ENCODE data around the gene LRRC70. TPM values are rescaled to one million over a fixed set of nuclear protein-coding genes. Genes with fewer than 3 reads are reported as not detected.

Gene LRRC70
- total RNA-seq, 5 donors from 2014 or later (not counting 1 experiment from before 2014, with no cell fraction given): 0.43 to 4.5 (median 1.8) TPM

- CTCF ChIA-PET: interaction anchor here in 1 of 2 donors (0.6 kb wide), 1 partner anchor 101 kb away, joined by 4 read pairs; no protein-coding TSS in a partner anchor
- WGBS (ENCODE audit: insufficient coverage): 100% methylated on average over 1 of the region's 3 CpGs
Measured at GRCh38 chr5:62594364-62594984, 15.9 kb downstream of the LRRC70 start.

GRCh38 chr5:62596096-62596495 lies 17.5 kb downstream of the LRRC70 start:
- peaks cover 0 to 43% (median 5%) of the 10 kb centered on the region in 3 donors for H3K4me1 Mint-ChIP-seq
- Histone ChIP-seq H3K36me3 (ENCODE audit: control insufficient read depth in 2 of 2, extremely low read depth in 1 of 2, insufficient read depth in 1 of 2, low read length in 1 of 2) (peaks cover 5 to 13% of the 10 kb centered on the region in 2 donors), H3K4me1 (ENCODE audit: control insufficient read depth in 1 of 2, extremely low read depth in 1 of 2, insufficient read depth in 2 of 2, low read length in 2 of 2) (no peaks in the 10 kb centered on the region), H3K4me3 (ENCODE audit: control insufficient read depth in 1 of 2, extremely low read depth in 1 of 2, low read length in 1 of 2) (no peak overlapping the region), H3K27ac (ENCODE audit: low read length) (no peak overlapping the region), H3K27me3 (replicated peaks in 1 of 2; ENCODE audit: control insufficient read depth in 2 of 2, extremely low read depth in 1 of 2, insufficient read depth in 2 of 2, low read length in 1 of 2) (no peaks in the 10 kb centered on the region), H3K9me3 (no peaks in the 10 kb centered on the region)
- no peak overlapping the region for H3K4me3 Mint-ChIP-seq
- ChIA-PET CTCF (no interaction called here), POLR2A (no interaction called here)
- DNase-seq (no peak), ATAC-seq (replicated peaks in 1 of 4) (no peak)
- H3K36me3 Mint-ChIP-seq: peaks cover 41% of the 10 kb centered on the region
- WGBS (ENCODE audit: insufficient coverage): no CpG with 5 or more reads among the region's 1 CpG
- no peak overlapping the region for H3K27ac Mint-ChIP-seq
- no peaks in the 10 kb centered on the region for H3K27me3 Mint-ChIP-seq
- H3K9me3 Mint-ChIP-seq: no peaks in the 10 kb centered on the region

More at GRCh38 chr5:62594364-62594984, 15.9 kb downstream of the LRRC70 start:
- Histone ChIP-seq H3K27me3 (replicated peaks in 1 of 2; ENCODE audit: control insufficient read depth in 2 of 2, extremely low read depth in 1 of 2, insufficient read depth in 2 of 2, low read length in 1 of 2) (no peaks in the 10 kb centered on the region), H3K27ac (ENCODE audit: low read length) (no peak overlapping the region), H3K9me3 (no peaks in the 10 kb centered on the region), H3K4me3 (ENCODE audit: control insufficient read depth in 1 of 2, extremely low read depth in 1 of 2, low read length in 1 of 2) (no peak overlapping the region), H3K36me3 (ENCODE audit: control insufficient read depth in 2 of 2, extremely low read depth in 1 of 2, insufficient read depth in 1 of 2, low read length in 1 of 2) (peaks cover 5 to 13% of the 10 kb centered on the region in 2 donors), H3K4me1 (ENCODE audit: control insufficient read depth in 1 of 2, extremely low read depth in 1 of 2, insufficient read depth in 2 of 2, low read length in 2 of 2) (no peaks in the 10 kb centered on the region)
- ATAC-seq (replicated peaks in 1 of 4) (no peak), DNase-seq (no peak)
- no peaks in the 10 kb centered on the region for H3K27me3 Mint-ChIP-seq
- peaks cover 42% of the 10 kb centered on the region for H3K36me3 Mint-ChIP-seq
- H3K9me3 Mint-ChIP-seq: no peaks in the 10 kb centered on the region
- H3K4me3 Mint-ChIP-seq: no peak overlapping the region
- POLR2A ChIA-PET: no interaction called here
- no peak overlapping the region for H3K27ac Mint-ChIP-seq
- H3K4me1 Mint-ChIP-seq: peaks cover 0 to 29% (median 2%) of the 10 kb centered on the region in 3 donors

- H3K27ac Mint-ChIP-seq: peak overlapping the region in 1 of 2 donors; percentile 2
- no peak overlapping the region for H3K27ac ChIP-seq (ENCODE audit: low read length)
- H3K36me3 Mint-ChIP-seq: peaks cover 39% of the 10 kb centered on the region
- H3K27me3 Mint-ChIP-seq: no peaks in the 10 kb centered on the region
- H3K4me3 Mint-ChIP-seq: no peak overlapping the region
- no peak overlapping the region for H3K4me3 ChIP-seq (ENCODE audit: control insufficient read depth in 1 of 2, extremely low read depth in 1 of 2, low read length in 1 of 2)
- H3K9me3 Mint-ChIP-seq: no peaks in the 10 kb centered on the region
- no CpG with 5 or more reads among the region's 1 CpG for WGBS (ENCODE audit: insufficient coverage)
- DNase-seq: no peak
- no peaks in the 10 kb centered on the region for H3K9me3 ChIP-seq
- peaks cover 5 to 11% of the 10 kb centered on the region in 2 donors for H3K36me3 ChIP-seq (ENCODE audit: control insufficient read depth in 2 of 2, extremely low read depth in 1 of 2, insufficient read depth in 1 of 2, low read length in 1 of 2)
- H3K4me1 Mint-ChIP-seq: peaks cover 0 to 44% (median 6%) of the 10 kb centered on the region in 3 donors
- no peaks in the 10 kb centered on the region for H3K4me1 ChIP-seq (ENCODE audit: control insufficient read depth in 1 of 2, extremely low read depth in 1 of 2, insufficient read depth in 2 of 2, low read length in 2 of 2)
- no peak for ATAC-seq (replicated peaks in 1 of 4)
- ChIA-PET CTCF (no interaction called here), POLR2A (interaction anchor here in 1 of 2 donors (0.6 kb wide), 1 partner anchor 90 kb away, joined by 3 read pairs; no protein-coding TSS in a partner anchor)
- no peaks in the 10 kb centered on the region for H3K27me3 ChIP-seq (replicated peaks in 1 of 2; ENCODE audit: control insufficient read depth in 2 of 2, extremely low read depth in 1 of 2, insufficient read depth in 2 of 2, low read length in 1 of 2)
Measured at GRCh38 chr5:62596691-62597090, 18.1 kb downstream of the LRRC70 start.

- no peak for ATAC-seq (replicated peaks in 1 of 4)
- Histone ChIP-seq H3K36me3 (ENCODE audit: control insufficient read depth in 2 of 2, extremely low read depth in 1 of 2, insufficient read depth in 1 of 2, low read length in 1 of 2) (peaks cover 4 to 10% of the 10 kb centered on the region in 2 donors), H3K9me3 (no peaks in the 10 kb centered on the region), H3K4me3 (ENCODE audit: control insufficient read depth in 1 of 2, extremely low read depth in 1 of 2, low read length in 1 of 2) (no peak overlapping the region), H3K27ac (ENCODE audit: low read length) (no peak overlapping the region), H3K4me1 (ENCODE audit: control insufficient read depth in 1 of 2, extremely low read depth in 1 of 2, insufficient read depth in 2 of 2, low read length in 2 of 2) (no peaks in the 10 kb centered on the region), H3K27me3 (replicated peaks in 1 of 2; ENCODE audit: control insufficient read depth in 2 of 2, extremely low read depth in 1 of 2, insufficient read depth in 2 of 2, low read length in 1 of 2) (no peaks in the 10 kb centered on the region)
- no peak for DNase-seq
- Mint-ChIP-seq H3K27ac (no peak overlapping the region), H3K4me3 (no peak overlapping the region), H3K9me3 (no peaks in the 10 kb centered on the region), H3K27me3 (no peaks in the 10 kb centered on the region), H3K36me3 (peaks cover 35% of the 10 kb centered on the region), H3K4me1 (peaks cover 0 to 47% (median 10%) of the 10 kb centered on the region in 3 donors)
- ChIA-PET POLR2A (no interaction called here), CTCF (no interaction called here)
- 71% methylated on average over 1 of the region's 2 CpGs for WGBS (ENCODE audit: insufficient coverage)
Measured at GRCh38 chr5:62597314-62597713, 18.7 kb downstream of the LRRC70 start.

GRCh38 chr5:62600560-62601252 lies 22.1 kb downstream of the LRRC70 start:
- Histone ChIP-seq H3K9me3 (no peaks in the 10 kb centered on the region), H3K27me3 (replicated peaks in 1 of 2; ENCODE audit: control insufficient read depth in 2 of 2, extremely low read depth in 1 of 2, insufficient read depth in 2 of 2, low read length in 1 of 2) (no peaks in the 10 kb centered on the region), H3K27ac (ENCODE audit: low read length) (no peak overlapping the region), H3K36me3 (ENCODE audit: control insufficient read depth in 2 of 2, extremely low read depth in 1 of 2, insufficient read depth in 1 of 2, low read length in 1 of 2) (peaks cover 0 to 3% of the 10 kb centered on the region in 2 donors), H3K4me1 (ENCODE audit: control insufficient read depth in 1 of 2, extremely low read depth in 1 of 2, insufficient read depth in 2 of 2, low read length in 2 of 2) (peaks cover under 1 to 1% of the 10 kb centered on the region in 2 experiments), H3K4me3 (ENCODE audit: control insufficient read depth in 1 of 2, extremely low read depth in 1 of 2, low read length in 1 of 2) (no peak overlapping the region)
- Mint-ChIP-seq H3K9me3 (no peaks in the 10 kb centered on the region), H3K4me1 (peaks cover 0 to 50% (median 15%) of the 10 kb centered on the region in 3 donors), H3K27me3 (no peaks in the 10 kb centered on the region), H3K4me3 (no peak overlapping the region), H3K27ac (no peak overlapping the region), H3K36me3 (peaks cover 26% of the 10 kb centered on the region)
- DNase-seq (no peak), ATAC-seq (replicated peaks in 1 of 4) (no peak)
- ChIA-PET CTCF (no interaction called here), POLR2A (interaction anchor here in 1 of 2 donors (0.5 to 0.6 kb wide), 3 partner anchors 22 to 1771 kb away, joined by 3 to 6 read pairs (median 3); partner anchors contain the start of gene LRRC70)
- no CpG with 5 or more reads among the region's 3 CpGs for WGBS (ENCODE audit: insufficient coverage)

- Histone ChIP-seq H3K27ac (ENCODE audit: low read length) (no peak overlapping the region), H3K4me1 (ENCODE audit: control insufficient read depth in 1 of 2, extremely low read depth in 1 of 2, insufficient read depth in 2 of 2, low read length in 2 of 2) (peaks cover 2 to 7% of the 10 kb centered on the region in 2 experiments), H3K4me3 (ENCODE audit: control insufficient read depth in 1 of 2, extremely low read depth in 1 of 2, low read length in 1 of 2) (no peak overlapping the region), H3K9me3 (no peaks in the 10 kb centered on the region), H3K36me3 (ENCODE audit: control insufficient read depth in 2 of 2, extremely low read depth in 1 of 2, insufficient read depth in 1 of 2, low read length in 1 of 2) (peaks cover 0 to 3% of the 10 kb centered on the region in 2 donors), H3K27me3 (replicated peaks in 1 of 2; ENCODE audit: control insufficient read depth in 2 of 2, extremely low read depth in 1 of 2, insufficient read depth in 2 of 2, low read length in 1 of 2) (no peaks in the 10 kb centered on the region)
- ChIA-PET CTCF (no interaction called here), POLR2A (no interaction called here)
- Mint-ChIP-seq H3K4me3 (no peak overlapping the region), H3K36me3 (peaks cover 33% of the 10 kb centered on the region), H3K27ac (no peak overlapping the region), H3K9me3 (no peaks in the 10 kb centered on the region), H3K4me1 (peaks cover 0 to 59% (median 25%) of the 10 kb centered on the region in 3 donors), H3K27me3 (no peaks in the 10 kb centered on the region)
- ATAC-seq (replicated peaks in 1 of 4) (no peak), DNase-seq (no peak)
- no CpG with 5 or more reads among the region's 5 CpGs for WGBS (ENCODE audit: insufficient coverage)
Measured at GRCh38 chr5:62603934-62604333, 25.3 kb downstream of the LRRC70 start.

All from T-cell (primary cell).